OCI-LY3 (cell line): ENCODE results near the gene AGAP1.

Experiments
- H2AFZ ChIP-seq: fragments of 200-600, 300-600 bp; shearing (Covaris generic); 2 replicates; pipeline ENCODE4 v1.6.0; 2014; ENCODE audit warnings: antibody characterized with exemption, low read depth, low read length
- H3K27ac ChIP-seq: fragments of 200-600, 300-600 bp; sonication (generic); 2 replicates; pipeline ENCODE4 v1.5.1; 2014; ENCODE audit warnings: mild to moderate bottlenecking, low read length, moderate library complexity, mixed read lengths
- H3K27me3 ChIP-seq: fragments of 200-600, 300-600 bp; sonication (generic); 2 replicates; pipeline ENCODE4 v1.6.1; 2014; ENCODE audit warnings: low read depth, low read length, mixed read lengths
- H3K36me3 ChIP-seq: fragments of 200-600, 300-600 bp; sonication (generic); replicated peaks from 2 replicates; pipeline ENCODE3; 2014; ENCODE audit warnings: low read depth, low read length, mixed read lengths
- H3K4me1 ChIP-seq: fragments of 300-600, 200-600 bp; sonication (generic); 2 replicates; pipeline ENCODE4 v1.6.1; 2014; ENCODE audit warnings: low read length, mixed read lengths
- H3K4me2 ChIP-seq: fragments of 200-600, 300-600 bp; sonication (generic); 2 replicates; pipeline ENCODE4 v1.6.1; 2014; ENCODE audit warnings: low read length, mixed read lengths
- H3K4me3 ChIP-seq: fragments of 300-600, 200-600 bp; sonication (generic); 2 replicates; pipeline ENCODE4 v1.5.1; 2014; ENCODE audit warnings: antibody characterized with exemption, mild to moderate bottlenecking, low read length, moderate library complexity
- H3K79me2 ChIP-seq: fragments of 300-600, 200-600 bp; shearing (Covaris generic); 2 replicates; pipeline ENCODE4 v1.6.1; 2014; ENCODE audit warnings: mild to moderate bottlenecking, low read length, mixed read lengths
- H3K9ac ChIP-seq: fragments of 300-600, 200-600 bp; shearing (Covaris generic); 2 replicates; pipeline ENCODE4 v1.6.0; 2014; ENCODE audit warnings: mild to moderate bottlenecking, low read length, moderate library complexity
- H3K9me3 ChIP-seq: fragments of 200-600, 300-600 bp; shearing (Covaris generic); 2 replicates; pipeline ENCODE4 v1.6.1; 2014; ENCODE audit warnings: low read length, mixed read lengths; ENCODE audit not compliant: insufficient read depth
- H4K20me1 ChIP-seq: fragments of 200-600, 300-600 bp; sonication (generic); 2 replicates; pipeline ENCODE4 v1.6.1; 2016; ENCODE audit warnings: low read length, mixed read lengths; ENCODE audit not compliant: insufficient read depth
- EZH2phosphoT487 ChIP-seq: fragments of 200-600 bp; shearing (Covaris generic); IDR thresholded peaks from 2 replicates; pipeline ENCODE4 v1.6.1; 2018; ENCODE audit warnings: antibody characterized with exemption, mixed run types, low read depth
- TF ChIP-seq, protein P1 (sequence below): fragments of 200-600, 300-600 bp; sonication (generic); IDR thresholded peaks from 2 replicates; pipeline ENCODE4 v1.5.1; 2014; ENCODE audit warnings: antibody characterized with exemption, low read length, low read depth

AGAP1 gene

GRCh38 chr2:235957251-235957650 is 463.4 kb downstream of the AGAP1 start:
- Histone ChIP-seq H3K27me3 (no peaks in the 10 kb centered on the region), H3K36me3 (no peaks in the 10 kb centered on the region), H3K4me2 (no peak overlapping the region), H2AFZ (no peak overlapping the region), H3K9ac (no peak overlapping the region), H3K27ac (no peak overlapping the region), H3K79me2 (no peaks in the 10 kb centered on the region), H3K4me1 (no peaks in the 10 kb centered on the region), H4K20me1 (no peaks in the 10 kb centered on the region), H3K4me3 (no peak overlapping the region), H3K9me3 (no peaks in the 10 kb centered on the region)
- TF ChIP-seq EZH2phosphoT487 = no peak
- TF ChIP-seq, protein P1, sequence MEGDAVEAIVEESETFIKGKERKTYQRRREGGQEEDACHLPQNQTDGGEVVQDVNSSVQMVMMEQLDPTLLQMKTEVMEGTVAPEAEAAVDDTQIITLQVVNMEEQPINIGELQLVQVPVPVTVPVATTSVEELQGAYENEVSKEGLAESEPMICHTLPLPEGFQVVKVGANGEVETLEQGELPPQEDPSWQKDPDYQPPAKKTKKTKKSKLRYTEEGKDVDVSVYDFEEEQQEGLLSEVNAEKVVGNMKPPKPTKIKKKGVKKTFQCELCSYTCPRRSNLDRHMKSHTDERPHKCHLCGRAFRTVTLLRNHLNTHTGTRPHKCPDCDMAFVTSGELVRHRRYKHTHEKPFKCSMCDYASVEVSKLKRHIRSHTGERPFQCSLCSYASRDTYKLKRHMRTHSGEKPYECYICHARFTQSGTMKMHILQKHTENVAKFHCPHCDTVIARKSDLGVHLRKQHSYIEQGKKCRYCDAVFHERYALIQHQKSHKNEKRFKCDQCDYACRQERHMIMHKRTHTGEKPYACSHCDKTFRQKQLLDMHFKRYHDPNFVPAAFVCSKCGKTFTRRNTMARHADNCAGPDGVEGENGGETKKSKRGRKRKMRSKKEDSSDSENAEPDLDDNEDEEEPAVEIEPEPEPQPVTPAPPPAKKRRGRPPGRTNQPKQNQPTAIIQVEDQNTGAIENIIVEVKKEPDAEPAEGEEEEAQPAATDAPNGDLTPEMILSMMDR = no peak

GRCh38 chr2:235958221-235958930 is 464.5 kb downstream of the AGAP1 start:
- no peaks in the 10 kb centered on the region for H3K27me3 ChIP-seq
- TF ChIP-seq, protein P1 = no peak
- no peak for TF ChIP-seq EZH2phosphoT487
- H2AFZ ChIP-seq = no peak overlapping the region
- H3K9me3 ChIP-seq = no peaks in the 10 kb centered on the region
- no peak overlapping the region for H3K4me3 ChIP-seq
- no peaks in the 10 kb centered on the region for H3K36me3 ChIP-seq
- no peaks in the 10 kb centered on the region for H4K20me1 ChIP-seq
- H3K9ac ChIP-seq = no peak overlapping the region
- no peaks in the 10 kb centered on the region for H3K79me2 ChIP-seq
- H3K4me2 ChIP-seq = no peak overlapping the region
- no peaks in the 10 kb centered on the region for H3K4me1 ChIP-seq
- no peak overlapping the region for H3K27ac ChIP-seq

DNA sequence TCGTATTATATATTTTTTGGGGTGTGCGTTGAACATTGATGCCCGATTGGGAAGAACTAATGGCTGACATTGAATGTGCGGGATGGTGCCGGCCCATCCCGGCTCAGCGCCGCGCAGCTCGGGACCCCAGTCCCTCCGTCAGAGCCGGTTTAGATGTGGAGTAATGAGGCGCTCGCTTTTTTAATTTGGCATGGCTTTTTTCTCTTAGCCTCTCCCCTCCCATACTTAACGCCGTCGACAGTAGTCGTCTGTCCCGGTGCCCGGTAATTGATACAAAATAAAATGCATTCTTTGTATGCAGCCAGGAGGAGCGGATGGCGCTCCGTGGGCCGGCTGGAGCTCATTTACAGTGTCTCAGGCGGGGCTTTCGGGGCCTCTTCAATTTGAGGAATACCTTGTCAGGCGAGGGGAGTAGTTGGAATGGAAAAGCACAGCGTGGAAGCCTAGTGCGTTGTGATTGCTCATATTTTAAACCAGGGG is 465.1 kb downstream of the AGAP1 start:
- Histone ChIP-seq H4K20me1 (no peaks in the 10 kb centered on the region), H3K4me3 (no peak overlapping the region), H3K36me3 (no peaks in the 10 kb centered on the region), H3K4me1 (no peaks in the 10 kb centered on the region), H3K4me2 (no peak overlapping the region), H3K27ac (no peak overlapping the region), H2AFZ (no peak overlapping the region), H3K27me3 (no peaks in the 10 kb centered on the region), H3K9ac (no peak overlapping the region), H3K79me2 (no peaks in the 10 kb centered on the region), H3K9me3 (no peaks in the 10 kb centered on the region)
- no peak for TF ChIP-seq EZH2phosphoT487
- TF ChIP-seq, protein P1 = no peak

DNA sequence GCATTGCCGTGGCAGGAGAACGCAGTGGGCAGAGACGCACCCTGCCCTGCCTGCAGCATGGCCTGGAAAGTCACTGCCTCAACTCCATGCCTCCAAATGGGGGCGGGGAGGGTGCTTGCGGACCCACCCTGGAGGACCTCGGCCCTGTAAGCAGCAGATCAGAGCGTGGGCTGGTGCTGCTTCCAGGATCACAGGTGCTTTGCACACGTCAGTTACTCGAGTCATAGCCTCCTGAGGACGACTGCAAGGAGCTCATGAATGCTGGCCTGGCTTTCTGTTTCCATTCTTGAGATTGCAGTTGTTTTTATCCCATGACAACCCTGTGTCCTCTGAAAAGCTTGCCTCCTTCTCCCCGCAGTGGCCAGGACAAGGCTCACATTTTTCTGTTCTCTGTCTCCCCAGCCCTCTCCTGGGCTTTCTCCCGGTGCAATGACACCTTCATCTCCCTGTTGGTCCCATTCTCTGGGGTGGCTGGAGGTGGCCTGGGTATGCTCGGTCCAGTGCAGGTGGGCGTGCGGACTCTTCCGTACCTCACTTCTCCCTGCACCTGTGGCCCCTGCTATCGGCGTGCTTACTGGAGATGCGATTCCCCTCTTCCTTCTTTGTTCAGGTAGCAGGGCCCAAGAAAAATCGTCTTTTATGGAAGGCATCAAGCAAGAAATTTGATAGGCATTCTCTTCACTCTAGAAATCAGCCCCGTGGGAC is 466.3 kb downstream of the AGAP1 start:
- Histone ChIP-seq H3K4me3 (no peak overlapping the region), H3K9ac (no peak overlapping the region), H3K27me3 (no peaks in the 10 kb centered on the region), H3K4me1 (no peaks in the 10 kb centered on the region), H3K4me2 (no peak overlapping the region), H3K36me3 (no peaks in the 10 kb centered on the region), H3K79me2 (no peaks in the 10 kb centered on the region), H2AFZ (no peak overlapping the region), H3K9me3 (no peaks in the 10 kb centered on the region), H4K20me1 (no peaks in the 10 kb centered on the region), H3K27ac (no peak overlapping the region)
- TF ChIP-seq EZH2phosphoT487 = no peak
- TF ChIP-seq, protein P1 = no peak
